ENCODE results near the gene LIF. TPM values are rescaled to one million over a fixed set of nuclear protein-coding genes. Genes with fewer than 3 reads are reported as not detected.

LIF gene
- polyA plus RNA-seq, 2 of the 4 experiments (the other 2 are of a cell fraction), result 40.7 to 54.5 TPM

DNA sequence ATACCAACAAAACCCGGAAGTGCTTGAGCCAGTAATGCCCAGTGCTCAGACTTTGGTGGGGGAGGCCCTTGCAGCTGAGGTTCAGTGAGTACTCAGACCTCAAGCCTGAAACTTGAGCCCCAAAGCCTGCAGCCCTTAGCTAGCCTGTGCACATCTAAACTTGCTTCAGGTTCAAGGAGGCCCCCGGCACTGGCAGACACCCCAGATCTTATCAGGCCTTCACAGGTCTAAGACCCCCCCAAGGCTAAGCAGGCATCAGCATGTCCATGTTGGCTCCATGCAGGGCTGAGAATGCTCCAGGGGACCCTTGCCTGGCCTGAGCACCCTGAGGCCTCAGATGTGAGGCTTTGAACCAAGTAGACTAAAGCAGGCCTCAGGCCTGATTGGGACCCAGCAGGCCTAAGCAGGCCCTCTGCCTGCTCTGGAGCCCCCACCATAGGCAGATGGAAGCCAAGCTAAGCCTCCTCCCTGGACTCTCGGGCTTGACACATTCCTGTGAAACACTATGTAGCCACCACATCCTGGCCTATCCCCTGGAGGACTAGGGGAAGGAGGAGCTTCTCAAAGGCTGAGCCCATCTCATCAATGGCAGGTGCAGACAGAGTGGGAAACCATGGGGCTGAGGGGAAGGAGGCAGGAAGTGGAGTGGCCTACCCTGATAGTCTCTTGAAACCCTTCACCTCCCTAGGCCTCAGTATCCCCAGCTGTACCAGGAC lies 43.9 kb upstream of the LIF start:
- no peak for TF ChIP-seq RAD21 (conservative IDR thresholded peaks at IDR 0.05 in 1 of 2, IDR thresholded peaks at IDR 0.05 in 1 of 2)
- TF ChIP-seq ZSCAN20 (CRISPR knock-in tag; IDR thresholded peaks at IDR 0.05), result no peak
- no peak for TF ChIP-seq FOXS1 (CRISPR knock-in tag; IDR thresholded peaks at IDR 0.05)
- no peak for TF ChIP-seq RNF2 (IDR thresholded peaks at IDR 0.05; ENCODE audit: borderline replicate concordance, low read depth)
- TF ChIP-seq SREBF2 (IDR thresholded peaks at IDR 0.05), result no peak
- no peak for TF ChIP-seq ATOH8 (CRISPR knock-in tag; IDR thresholded peaks at IDR 0.05; ENCODE audit: low read depth)
- no peak for TF ChIP-seq NR3C1 (IDR thresholded peaks at IDR 0.05)
- TF ChIP-seq NFE2L2 (conservative IDR thresholded peaks at IDR 0.05; ENCODE audit: low read length), result no peak
- ATAC-seq, result no peak
- ChIA-PET CTCF (interaction anchor here (1.0 to 3.4 kb wide), 7 partner anchors 11 to 665 kb away, joined by 3 to 17 read pairs (median 4); partner anchors contain the start of gene TBC1D10A), POLR2A (interaction anchor here (1.0 kb wide), 1 partner anchor 66 kb away, joined by 3 read pairs; the partner anchor contains the start of genes CCDC157 and SF3A1)
- Histone ChIP-seq H3K9me3 (no peaks in the 10 kb centered on the region), H3K4me1 (peaks cover 37% of the 10 kb centered on the region), H3K4me3 (no peak overlapping the region), H3K27ac (peak overlapping the region; percentile 44 to 57; a peak in 3 of 6 replicates), H3K4me2 (peak overlapping the region; percentile 74)
- no peak for DNase-seq (ENCODE audit: low read depth in 1 of 2, low spot score in 1 of 2)
- WGBS (ENCODE audit: missing lambda C conversion rate), result 52% methylated on average over 3 of the region's 3 CpGs
- no peak for FAIRE-seq

DNA sequence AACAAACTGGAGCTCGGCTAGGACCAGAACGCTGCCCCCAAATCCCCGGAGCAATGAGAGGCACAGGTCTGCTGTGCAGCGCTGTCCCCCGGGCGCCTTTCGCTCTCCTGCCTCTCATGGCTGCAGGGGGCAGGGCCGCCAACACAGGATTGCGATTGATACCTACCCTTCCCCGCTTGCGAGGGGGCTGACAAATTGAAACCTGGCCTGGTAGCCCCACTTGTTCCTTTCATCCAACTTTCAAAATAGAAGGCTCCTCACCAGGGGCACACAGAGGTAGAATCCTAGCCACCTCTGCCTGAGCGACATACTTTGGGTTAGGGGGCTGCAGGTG lies 43.4 kb upstream of the LIF start:
- ATAC-seq, result peak; percentile 1 to 2; a peak in 4 of 6 replicates
- ChIA-PET POLR2A (interaction anchor here (0.6 to 1.0 kb wide), 2 partner anchors 67 to 400 kb away, joined by 3 to 4 read pairs; partner anchors contain the start of genes CCDC157 and SF3A1), CTCF (interaction anchor here (1.4 to 3.4 kb wide), 5 partner anchors 12 to 104 kb away, joined by 3 to 17 read pairs (median 4); no protein-coding TSS in a partner anchor)
- peaks cover 37% of the 10 kb centered on the region for H3K4me1 ChIP-seq
- DNase-seq (ENCODE audit: low read depth in 1 of 2, low spot score in 1 of 2), result no peak
- no peaks in the 10 kb centered on the region for H3K9me3 ChIP-seq
- WGBS (ENCODE audit: missing lambda C conversion rate), result 46% methylated on average over 2 of the region's 12 CpGs
- peak overlapping the region; percentile 7 to 57; a peak in 3 of 6 replicates for H3K27ac ChIP-seq
- no peak for FAIRE-seq
- peak overlapping the region; percentile 74 for H3K4me2 ChIP-seq
- TF ChIP-seq, protein P1, sequence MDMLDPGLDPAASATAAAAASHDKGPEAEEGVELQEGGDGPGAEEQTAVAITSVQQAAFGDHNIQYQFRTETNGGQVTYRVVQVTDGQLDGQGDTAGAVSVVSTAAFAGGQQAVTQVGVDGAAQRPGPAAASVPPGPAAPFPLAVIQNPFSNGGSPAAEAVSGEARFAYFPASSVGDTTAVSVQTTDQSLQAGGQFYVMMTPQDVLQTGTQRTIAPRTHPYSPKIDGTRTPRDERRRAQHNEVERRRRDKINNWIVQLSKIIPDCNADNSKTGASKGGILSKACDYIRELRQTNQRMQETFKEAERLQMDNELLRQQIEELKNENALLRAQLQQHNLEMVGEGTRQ (IDR thresholded peaks at IDR 0.05), result no peak
- no peak for TF ChIP-seq FOSB (CRISPR knock-in tag; IDR thresholded peaks at IDR 0.05)
- no peak for TF ChIP-seq JUN (IDR thresholded peaks at IDR 0.05)
- TF ChIP-seq CHD2 (IDR thresholded peaks at IDR 0.05; ENCODE audit: low read length, partially characterized antibody), result no peak
- H3K4me3 ChIP-seq, result peak overlapping the region; percentile 18; the same call in 1 of the 3 replicates

DNA sequence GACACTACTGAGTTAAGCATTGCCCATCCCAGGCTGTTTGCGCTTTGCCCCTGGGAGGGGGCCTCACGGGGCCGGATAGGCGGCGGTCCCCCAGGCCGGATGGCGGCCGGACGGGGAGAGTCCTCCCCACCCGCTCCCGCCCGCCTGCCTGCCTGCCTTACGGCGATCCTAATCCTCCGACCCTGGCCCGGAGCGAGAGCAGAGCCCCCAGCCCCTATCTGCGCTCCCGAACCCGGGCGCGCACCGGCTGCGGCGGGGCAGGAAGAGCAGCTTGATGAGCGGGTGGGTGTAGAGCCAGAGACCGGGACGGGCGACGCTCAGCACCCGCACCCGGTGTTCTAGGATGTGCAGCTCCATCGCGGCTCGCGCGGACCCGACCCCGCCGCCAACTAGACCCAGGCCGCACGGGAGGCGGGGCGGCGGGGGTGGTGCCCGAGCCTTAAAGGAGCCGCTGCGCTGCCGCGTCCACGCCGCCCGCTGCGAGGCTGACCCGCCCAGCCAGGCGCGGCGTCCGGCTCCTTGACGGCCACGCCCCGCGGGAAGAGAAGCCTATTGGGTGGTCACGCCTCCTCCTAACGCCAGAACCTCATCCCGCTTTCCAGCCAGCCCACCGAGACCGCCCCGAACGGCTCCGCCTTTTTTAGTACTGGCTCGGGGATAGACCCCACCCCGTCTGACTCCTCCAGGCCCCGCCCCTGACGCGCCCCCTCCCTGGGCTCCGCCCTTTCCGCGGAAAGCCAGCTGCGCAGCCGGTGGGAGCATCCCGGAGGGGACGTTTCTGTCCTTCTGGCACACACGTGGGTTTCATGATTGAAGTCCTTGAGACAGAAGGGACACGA lies 42.8 kb upstream of the LIF start, which contains the start of gene CASTOR1:
Gene CASTOR1, minus strand, starts transcription at position 365 of the 839 bp plus-strand sequence. Its CDS starts 8 bp downstream, at position 357.
- peak; percentile 96 for DNase-seq (ENCODE audit: low read depth in 1 of 2, low spot score in 1 of 2)
- H3K27ac ChIP-seq, result peak within 1 kb of the TSS; percentile 76 to 92
- H3K4me2 ChIP-seq, result peak within 1 kb of the TSS; percentile 92
- peak; percentile 74 to 80 for ATAC-seq
- peaks cover 39% of the 10 kb centered on the region for H3K4me1 ChIP-seq
- H3K4me3 ChIP-seq, result peak within 1 kb of the TSS; percentile 72
- TF ChIP-seq, protein P2, sequence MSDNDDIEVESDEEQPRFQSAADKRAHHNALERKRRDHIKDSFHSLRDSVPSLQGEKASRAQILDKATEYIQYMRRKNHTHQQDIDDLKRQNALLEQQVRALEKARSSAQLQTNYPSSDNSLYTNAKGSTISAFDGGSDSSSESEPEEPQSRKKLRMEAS (IDR thresholded peaks at IDR 0.05), result peak; percentile 24; the same call in 1 of the 2 replicates
- TF ChIP-seq MYC (IDR thresholded peaks at IDR 0.05; ENCODE audit: borderline replicate concordance, low read length), result no peak
- TF ChIP-seq POLR2A (IDR thresholded peaks at IDR 0.05; ENCODE audit: low read length), result peak; percentile 36; the same call in 1 of the 2 replicates
- peak in 1 of 2 experiments; percentile 57; a peak in 2 of 5 replicates for TF ChIP-seq JUN (IDR thresholded peaks at IDR 0.05)
- TF ChIP-seq, protein P3, sequence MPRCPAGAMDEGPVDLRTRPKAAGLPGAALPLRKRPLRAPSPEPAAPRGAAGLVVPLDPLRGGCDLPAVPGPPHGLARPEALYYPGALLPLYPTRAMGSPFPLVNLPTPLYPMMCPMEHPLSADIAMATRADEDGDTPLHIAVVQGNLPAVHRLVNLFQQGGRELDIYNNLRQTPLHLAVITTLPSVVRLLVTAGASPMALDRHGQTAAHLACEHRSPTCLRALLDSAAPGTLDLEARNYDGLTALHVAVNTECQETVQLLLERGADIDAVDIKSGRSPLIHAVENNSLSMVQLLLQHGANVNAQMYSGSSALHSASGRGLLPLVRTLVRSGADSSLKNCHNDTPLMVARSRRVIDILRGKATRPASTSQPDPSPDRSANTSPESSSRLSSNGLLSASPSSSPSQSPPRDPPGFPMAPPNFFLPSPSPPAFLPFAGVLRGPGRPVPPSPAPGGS (IDR thresholded peaks at IDR 0.05), result no peak
- TF ChIP-seq JUNB (IDR thresholded peaks at IDR 0.05), result no peak
- TF ChIP-seq, protein P4, sequence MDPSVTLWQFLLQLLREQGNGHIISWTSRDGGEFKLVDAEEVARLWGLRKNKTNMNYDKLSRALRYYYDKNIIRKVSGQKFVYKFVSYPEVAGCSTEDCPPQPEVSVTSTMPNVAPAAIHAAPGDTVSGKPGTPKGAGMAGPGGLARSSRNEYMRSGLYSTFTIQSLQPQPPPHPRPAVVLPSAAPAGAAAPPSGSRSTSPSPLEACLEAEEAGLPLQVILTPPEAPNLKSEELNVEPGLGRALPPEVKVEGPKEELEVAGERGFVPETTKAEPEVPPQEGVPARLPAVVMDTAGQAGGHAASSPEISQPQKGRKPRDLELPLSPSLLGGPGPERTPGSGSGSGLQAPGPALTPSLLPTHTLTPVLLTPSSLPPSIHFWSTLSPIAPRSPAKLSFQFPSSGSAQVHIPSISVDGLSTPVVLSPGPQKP (IDR thresholded peaks at IDR 0.05; ENCODE audit: low read depth, low read length), result no peak
- TF ChIP-seq PHF8 (IDR thresholded peaks at IDR 0.05; ENCODE audit: borderline replicate concordance, low read depth), result 0 out of 2 replicates have a peak, but pooled peaks have one; percentile 21
- 0% methylated on average over 9 of the region's 85 CpGs for WGBS (ENCODE audit: missing lambda C conversion rate)
- ChIA-PET POLR2A (interaction anchor here (0.6 to 1.6 kb wide), 3 partner anchors 68 to 399 kb away, joined by 3 to 6 read pairs (median 4); partner anchors contain the start of genes CCDC157 and SF3A1), CTCF (interaction anchor here (1.1 to 3.8 kb wide), 16 partner anchors 11 to 268 kb away, joined by 3 to 37 read pairs (median 10); partner anchors contain the start of genes MTFP1 and RNF215)
- no peak for FAIRE-seq
- no peaks in the 10 kb centered on the region for H3K9me3 ChIP-seq

Measured in A549 (cell line).